Lung (tissue), 12 donors: ENCODE data around the gene TMEM178B. TPM values are rescaled to one million over a fixed set of nuclear protein-coding genes. Genes with fewer than 3 reads are reported as not detected.

ENCODE experiments used
- ATAC-seq: fragments of 200-7000 bp; cut with Tn5 transposase; one replicate; pipeline ENCODE4 v1.9.1; 2020; ENCODE audit warnings: moderate number of reproducible peaks; ENCODE audit not compliant: insufficient read depth, low FRiP score
- DNase-seq, 3 donors: peaks; one replicate each; pipeline ENCODE4 v3.0.0-alpha.2; 2013 to 2017
- H3K27ac ChIP-seq, 2 donors: one replicate each; pipeline ENCODE4 v1.5.1; 2013; ENCODE audit warnings: mild to moderate bottlenecking in 2 of 2, moderate library complexity in 2 of 2, control low read depth in 1 of 2, inconsistent platforms in 1 of 2, low read depth in 1 of 2, low read length in 1 of 2
- H3K27me3 ChIP-seq, 3 donors: one replicate each; pipeline ENCODE4 v1.5.1; 2013; ENCODE audit warnings: low read length in 2 of 3; ENCODE audit not compliant: control insufficient read depth in 3 of 3, insufficient read depth in 3 of 3
- H3K36me3 ChIP-seq, 4 donors: one replicate each; pipeline ENCODE4 v1.5.1; 2013; ENCODE audit warnings: low read length in 4 of 4, mild to moderate bottlenecking in 1 of 4, moderate library complexity in 1 of 4; ENCODE audit not compliant: control insufficient read depth in 4 of 4, insufficient read depth in 4 of 4
- H3K4me1 ChIP-seq, 5 donors: one replicate each; pipeline ENCODE4 v1.5.1; 2013; ENCODE audit warnings: low read length in 5 of 5, mild to moderate bottlenecking in 2 of 5, moderate library complexity in 1 of 5; ENCODE audit not compliant: control insufficient read depth in 5 of 5, insufficient read depth in 5 of 5
- H3K4me3 ChIP-seq: one replicate; pipeline ENCODE4 v1.5.1; 2013; ENCODE audit warnings: mild to moderate bottlenecking, control low read depth, moderate library complexity
- H3K9ac ChIP-seq, 2 donors: one replicate each; pipeline ENCODE4 v1.5.1; 2013; ENCODE audit warnings: low read length in 2 of 2, control low read depth in 1 of 2; ENCODE audit not compliant: insufficient read depth in 1 of 2
- H3K9me3 ChIP-seq, 4 donors: one replicate each; pipeline ENCODE4 v1.5.1; 2013; ENCODE audit warnings: low read length in 3 of 4, mild to moderate bottlenecking in 1 of 4, moderate library complexity in 1 of 4; ENCODE audit not compliant: control insufficient read depth in 4 of 4, insufficient read depth in 3 of 4
- WGBS, 2 donors: extraction: QIAGEN DNeasy Blood & Tissue Kit; methylation state at CpG; one replicate each; pipeline ENCODE4 v1.1.7; 2013; 5-methylcytosine and 5-hydroxymethylcytosine counted together
- polyA plus RNA-seq, 2 donors: library from polyadenylated mRNA; stranded (reverse); fragments of 200-250 nt; gene quantifications; one replicate each; pipeline ENCODE4 v1.2.1, GENCODE V29; 2013
- total RNA-seq, 2 donors: library from RNA; depleted of rRNA in 1 of 2; stranded (reverse); fragments of >200 nt in 1 of 2; gene quantifications; one replicate each; pipeline ENCODE4 v1.2.1, GENCODE V29; 2014 to 2021
- TF ChIP-seq, protein P1 (sequence below): IDR thresholded peaks from 2 replicates; pipeline ENCODE4 v1.5.1; 2012; ENCODE audit warnings: mild to moderate bottlenecking; ENCODE audit errors: control extremely low read depth, extremely low read depth
- donor health status: control.
- donor health status: control.
- donor health status: Bipolar disorder and iron deficiency.
- donor health status: healthy.
- donor health status: DM: yes; HTN: yes; CAD: no.

Gene TMEM178B
- total and polyA plus RNA-seq, 4 donors, result 0.04 to 2.4 (median 0.48) TPM

DNA sequence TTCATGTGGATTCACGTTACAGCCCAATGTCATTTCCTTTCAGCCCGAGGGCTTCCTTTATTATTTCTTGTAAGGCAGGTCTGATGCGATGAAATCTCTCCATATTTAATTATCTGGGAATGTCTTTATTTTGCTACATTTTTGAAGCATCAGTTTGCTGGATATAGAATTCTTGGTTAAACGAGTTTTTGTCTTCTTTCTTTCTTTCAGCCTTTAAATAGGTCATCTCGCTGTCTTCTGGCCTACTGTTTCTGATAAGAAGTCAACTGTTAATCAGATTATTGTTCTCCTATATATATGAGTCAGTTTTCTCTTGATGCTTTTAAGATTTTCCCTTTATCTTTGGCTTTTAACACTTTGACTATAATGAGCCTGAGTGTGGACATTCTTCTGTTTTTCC, 184.7 kb downstream of the TMEM178B start:
- Histone ChIP-seq H3K4me3 (no peak overlapping the region), H3K9ac (no peak overlapping the region), H3K27me3 (no peaks in the 10 kb centered on the region), H3K9me3 (peaks cover 0 to 6% (median 4%) of the 10 kb centered on the region in 4 donors), H3K4me1 (no peaks in the 10 kb centered on the region), H3K27ac (no peak overlapping the region), H3K36me3 (no peaks in the 10 kb centered on the region)
- ATAC-seq, result no peak
- 70 to 83% methylated on average over 5 of the region's 5 CpGs for WGBS, 2 donors
- TF ChIP-seq, protein P1, sequence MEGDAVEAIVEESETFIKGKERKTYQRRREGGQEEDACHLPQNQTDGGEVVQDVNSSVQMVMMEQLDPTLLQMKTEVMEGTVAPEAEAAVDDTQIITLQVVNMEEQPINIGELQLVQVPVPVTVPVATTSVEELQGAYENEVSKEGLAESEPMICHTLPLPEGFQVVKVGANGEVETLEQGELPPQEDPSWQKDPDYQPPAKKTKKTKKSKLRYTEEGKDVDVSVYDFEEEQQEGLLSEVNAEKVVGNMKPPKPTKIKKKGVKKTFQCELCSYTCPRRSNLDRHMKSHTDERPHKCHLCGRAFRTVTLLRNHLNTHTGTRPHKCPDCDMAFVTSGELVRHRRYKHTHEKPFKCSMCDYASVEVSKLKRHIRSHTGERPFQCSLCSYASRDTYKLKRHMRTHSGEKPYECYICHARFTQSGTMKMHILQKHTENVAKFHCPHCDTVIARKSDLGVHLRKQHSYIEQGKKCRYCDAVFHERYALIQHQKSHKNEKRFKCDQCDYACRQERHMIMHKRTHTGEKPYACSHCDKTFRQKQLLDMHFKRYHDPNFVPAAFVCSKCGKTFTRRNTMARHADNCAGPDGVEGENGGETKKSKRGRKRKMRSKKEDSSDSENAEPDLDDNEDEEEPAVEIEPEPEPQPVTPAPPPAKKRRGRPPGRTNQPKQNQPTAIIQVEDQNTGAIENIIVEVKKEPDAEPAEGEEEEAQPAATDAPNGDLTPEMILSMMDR, result no peak
- no peak for DNase-seq

DNA sequence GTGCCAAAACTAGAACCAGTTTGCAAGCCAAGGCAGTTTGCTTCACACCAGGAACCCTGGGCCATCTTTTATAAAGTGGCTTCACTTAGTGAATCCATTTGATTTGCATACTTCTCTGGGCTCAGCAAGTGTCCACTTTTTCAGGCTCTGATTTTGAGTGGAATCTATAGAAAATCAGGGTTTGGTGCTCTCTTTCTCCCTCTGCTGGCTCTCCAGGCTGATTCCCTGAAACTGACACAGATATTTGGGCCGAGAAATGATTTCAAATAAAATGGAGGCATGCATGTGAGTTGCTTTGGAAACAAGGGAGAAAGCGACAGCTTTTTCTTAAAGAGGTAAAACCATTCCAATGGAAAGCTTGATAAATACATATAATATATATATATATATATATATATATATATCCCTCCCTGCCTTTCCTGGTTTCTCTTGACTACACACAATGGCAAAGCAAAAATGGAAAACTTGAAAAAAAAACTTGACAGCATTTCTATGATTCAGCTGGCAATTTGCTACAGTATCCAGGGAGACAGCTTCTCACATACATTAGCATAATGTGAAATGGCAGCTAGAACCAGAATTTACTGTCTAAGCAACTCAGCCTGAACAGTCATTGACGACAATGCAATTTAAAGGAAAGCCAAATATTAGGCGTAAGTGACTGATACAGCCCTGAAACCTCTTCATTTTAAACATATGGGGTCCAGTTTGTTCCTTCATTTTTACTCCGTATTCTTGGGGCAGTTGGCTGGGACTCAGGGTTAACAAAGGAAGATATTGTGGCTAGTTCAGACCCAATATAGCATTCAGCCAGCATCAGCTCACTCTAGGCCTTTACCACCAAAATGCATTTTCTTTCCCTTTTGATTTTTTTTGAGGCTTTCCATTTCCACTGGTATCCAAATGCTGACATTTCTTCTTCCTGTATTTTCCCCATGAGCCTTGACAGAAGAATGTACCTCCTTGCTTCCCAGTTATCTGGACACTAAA, 188.5 kb downstream of the TMEM178B start:
- peaks cover 0 to 6% (median 3%) of the 10 kb centered on the region in 4 donors for H3K9me3 ChIP-seq
- no peaks in the 10 kb centered on the region for H3K36me3 ChIP-seq
- ATAC-seq, result no peak
- WGBS, 2 donors, result 82 to 84% methylated on average over 5 of the region's 5 CpGs
- TF ChIP-seq, protein P1, result no peak
- H3K27ac ChIP-seq, result no peak overlapping the region
- no peak overlapping the region for H3K4me3 ChIP-seq
- H3K4me1 ChIP-seq, result no peaks in the 10 kb centered on the region
- peak in 2 of 3 donors; percentile 12 to 23 for DNase-seq
- H3K27me3 ChIP-seq, result no peaks in the 10 kb centered on the region
- H3K9ac ChIP-seq, result no peak overlapping the region

DNA sequence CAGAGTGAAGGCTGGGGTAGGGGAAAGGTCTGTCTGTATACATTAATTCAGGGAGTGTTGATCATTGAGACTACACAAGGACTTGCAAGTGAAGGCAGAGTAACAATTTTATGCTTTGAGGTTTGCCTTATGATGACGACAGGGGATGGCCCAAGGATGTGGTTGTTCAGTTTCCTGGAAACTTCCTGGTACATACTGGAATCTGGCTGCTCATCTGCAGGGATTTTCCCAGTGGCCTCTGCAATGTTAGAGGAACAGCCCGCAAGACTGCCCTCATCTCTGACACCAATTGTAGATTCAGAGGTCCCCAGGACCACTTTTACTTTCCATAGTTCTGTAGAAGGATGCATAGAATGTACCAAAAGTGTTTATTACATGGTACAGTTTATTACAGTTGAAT, 189.6 kb downstream of the TMEM178B start:
- TF ChIP-seq, protein P1, result no peak
- DNase-seq, result no peak
- Histone ChIP-seq H3K27me3 (no peaks in the 10 kb centered on the region), H3K9ac (no peak overlapping the region), H3K27ac (no peak overlapping the region), H3K36me3 (no peaks in the 10 kb centered on the region), H3K4me3 (no peak overlapping the region), H3K9me3 (peaks cover 0 to 7% (median under 1%) of the 10 kb centered on the region in 4 donors), H3K4me1 (no peaks in the 10 kb centered on the region)
- no peak for ATAC-seq
- 83 to 85% methylated on average over 2 of the region's 2 CpGs for WGBS, 2 donors
